ENCODE measurements around the gene ECHDC1.

GRCh38 chr6:127352524-127352923 lies 9.1 kb upstream of the ECHDC1 start:
- no peak for TF ChIP-seq CTCF (IDR thresholded peaks at IDR 0.05)
- no peak for TF ChIP-seq POLR2A (IDR thresholded peaks at IDR 0.05)
